SW 1271 (cell line): ENCODE results near the gene AURKB.
"Not testable (repeated sequence)": the region's sequence is repeated elsewhere in the genome, so short reads cannot be mapped to it uniquely, and the experiment has no call there.

Experiments used
- DNase-seq, 2 experiments: peaks; one replicate each; lab custom pipeline; 2025; lab: John Stamatoyannopoulos, UW

AURKB gene

GRCh38 chr17:8209907-8210760 lies at the start of gene AURKB:
Gene AURKB (minus strand): TSS chr17:8210575. CDS start chr17:8210224, 351 bp downstream.
- peak; percentile 91 to 94 for DNase-seq

- DNase-seq: no peak
Observed at GRCh38 chr17:8257801-8258200, 47.4 kb upstream of the AURKB start.

- DNase-seq: no peak
Observed at GRCh38 chr17:8256691-8257090, 46.3 kb upstream of the AURKB start.

GRCh38 chr17:8256291-8256690 lies 45.9 kb upstream of the AURKB start:
- no peak for DNase-seq

GRCh38 chr17:8255499-8255898 lies 45.1 kb upstream of the AURKB start:
- DNase-seq: no peak

- no peak for DNase-seq
Observed at GRCh38 chr17:8254881-8255280, 44.5 kb upstream of the AURKB start.

GRCh38 chr17:8253801-8254200 lies 43.4 kb upstream of the AURKB start:
- DNase-seq: no peak

GRCh38 chr17:8251411-8251810 lies 41.0 kb upstream of the AURKB start:
- not testable (repeated sequence) for DNase-seq

- no peak for DNase-seq
Observed at GRCh38 chr17:8249621-8250500, 39.5 kb upstream of the AURKB start.

- peak; percentile 77 to 87 for DNase-seq
Observed at GRCh38 chr17:8248751-8249607, 38.6 kb upstream of the AURKB start, which contains the start of gene PFAS. Gene PFAS (plus strand): TSS chr17:8249289. CDS start chr17:8253938, 4,649 bp downstream.

GRCh38 chr17:8244768-8245167 lies 34.4 kb upstream of the AURKB start:
- DNase-seq: no peak

- no peak for DNase-seq
Observed at GRCh38 chr17:8243827-8244226, 33.5 kb upstream of the AURKB start.

- DNase-seq: no peak
Observed at GRCh38 chr17:8237886-8238285, 27.5 kb upstream of the AURKB start.

- no peak for DNase-seq
Observed at GRCh38 chr17:8237175-8237574, 26.8 kb upstream of the AURKB start.

- DNase-seq: no peak
Observed at GRCh38 chr17:8235676-8236075, 25.3 kb upstream of the AURKB start.

- no peak for DNase-seq
Observed at GRCh38 chr17:8234361-8235270, 24.2 kb upstream of the AURKB start.

GRCh38 chr17:8231701-8232100 lies 21.3 kb upstream of the AURKB start:
- no peak for DNase-seq

- DNase-seq: no peak
Observed at GRCh38 chr17:8227238-8227581, 16.8 kb upstream of the AURKB start.

GRCh38 chr17:8226536-8227237 lies 16.3 kb upstream of the AURKB start:
- peak; percentile 81 to 93 for DNase-seq
